Tibial nerve (tissue), 4 donors: ENCODE measurements around the gene CDH13.

Source experiments
- CTCF ChIP-seq, 5 experiments: fragments of 200-600 bp in 3 of 5; fragments of 450-650 bp in 2 of 5; sonication (generic) in 3 of 5; IDR thresholded peaks; one replicate each; pipeline ENCODE4 v1.5.1; 2016 to 2019; ENCODE audit warnings: antibody characterized with exemption in 5 of 5, mild to moderate bottlenecking in 3 of 5, moderate library complexity in 2 of 5
- EP300 ChIP-seq, 2 donors: sonication (generic); formaldehyde crosslinking; IDR thresholded peaks; one replicate each; pipeline ENCODE4 v1.6.1; 2017; ENCODE audit warnings: antibody characterized with exemption in 2 of 2, mild to moderate bottlenecking in 1 of 2

GRCh38 chr16:82829301-82829700 lies 202.5 kb downstream of the CDH13 start:
- TF ChIP-seq EP300 (IDR thresholded peaks at IDR 0.05), result no peak
- no peak for TF ChIP-seq CTCF (IDR thresholded peaks at IDR 0.05)
